ENCODE results near the gene CTNS.

DNA sequence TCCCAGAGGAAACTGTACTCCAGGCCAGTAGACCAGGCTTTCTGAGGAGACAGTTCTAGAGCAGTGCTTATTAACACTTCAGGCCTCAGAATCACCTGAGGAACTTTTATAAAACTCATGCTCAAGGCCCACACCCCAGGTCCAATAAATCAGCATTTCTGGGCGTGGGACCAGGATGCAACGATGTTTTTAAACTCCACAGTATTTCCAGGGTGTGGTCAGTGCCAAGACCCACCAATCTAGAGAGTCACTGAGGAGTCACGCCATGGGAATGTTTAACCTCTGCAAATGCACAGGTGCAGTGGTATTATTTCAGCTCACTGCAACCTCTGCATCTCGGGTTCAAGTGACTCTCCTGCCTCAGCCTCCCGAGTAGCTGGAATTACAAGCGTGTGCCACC, 23.4 kb upstream of the CTNS start:
- no peak for TF ChIP-seq POLR2A (IDR thresholded peaks at IDR 0.05)
- TF ChIP-seq, protein P1, sequence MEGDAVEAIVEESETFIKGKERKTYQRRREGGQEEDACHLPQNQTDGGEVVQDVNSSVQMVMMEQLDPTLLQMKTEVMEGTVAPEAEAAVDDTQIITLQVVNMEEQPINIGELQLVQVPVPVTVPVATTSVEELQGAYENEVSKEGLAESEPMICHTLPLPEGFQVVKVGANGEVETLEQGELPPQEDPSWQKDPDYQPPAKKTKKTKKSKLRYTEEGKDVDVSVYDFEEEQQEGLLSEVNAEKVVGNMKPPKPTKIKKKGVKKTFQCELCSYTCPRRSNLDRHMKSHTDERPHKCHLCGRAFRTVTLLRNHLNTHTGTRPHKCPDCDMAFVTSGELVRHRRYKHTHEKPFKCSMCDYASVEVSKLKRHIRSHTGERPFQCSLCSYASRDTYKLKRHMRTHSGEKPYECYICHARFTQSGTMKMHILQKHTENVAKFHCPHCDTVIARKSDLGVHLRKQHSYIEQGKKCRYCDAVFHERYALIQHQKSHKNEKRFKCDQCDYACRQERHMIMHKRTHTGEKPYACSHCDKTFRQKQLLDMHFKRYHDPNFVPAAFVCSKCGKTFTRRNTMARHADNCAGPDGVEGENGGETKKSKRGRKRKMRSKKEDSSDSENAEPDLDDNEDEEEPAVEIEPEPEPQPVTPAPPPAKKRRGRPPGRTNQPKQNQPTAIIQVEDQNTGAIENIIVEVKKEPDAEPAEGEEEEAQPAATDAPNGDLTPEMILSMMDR (IDR thresholded peaks at IDR 0.05): no peak
